HUES48 (cell line): ENCODE results near the gene AURKA.
A peak's percentile ranks its signal among the peaks of the same experiment; 100 is the strongest.

Experiments
- H3K27ac ChIP-seq: one replicate; pipeline ENCODE4 v1.7.0; 2013; ENCODE audit warnings: low read depth, low read length, inconsistent platforms
- H3K27me3 ChIP-seq: 2 replicates; pipeline ENCODE4 v1.6.1; 2013; ENCODE audit warnings: mild to moderate bottlenecking, low read length; ENCODE audit not compliant: control insufficient read depth, insufficient read depth
- H3K36me3 ChIP-seq: 2 replicates; pipeline ENCODE4 v1.6.1; 2013; ENCODE audit warnings: low read length; ENCODE audit not compliant: control insufficient read depth, insufficient read depth
- H3K4me1 ChIP-seq: 2 replicates; pipeline ENCODE4 v1.6.1; 2013; ENCODE audit warnings: mild to moderate bottlenecking, low read length; ENCODE audit not compliant: control insufficient read depth, insufficient read depth
- H3K4me3 ChIP-seq: 2 replicates; pipeline ENCODE4 v1.5.1; 2013; ENCODE audit warnings: mild to moderate bottlenecking, low read depth, low read length
- H3K9ac ChIP-seq: 2 replicates; pipeline ENCODE4 v1.6.1; 2013; ENCODE audit warnings: mild to moderate bottlenecking, low read depth, low read length, moderate library complexity
- H3K9me3 ChIP-seq: 2 replicates; pipeline ENCODE4 v1.6.1; 2013; ENCODE audit warnings: low read length; ENCODE audit not compliant: control insufficient read depth, insufficient read depth

The AURKA gene

GRCh38 chr20:56373942-56374341 lies 18.1 kb downstream of the AURKA start:
- H3K27ac ChIP-seq, result no peak overlapping the region
- H3K4me3 ChIP-seq, result no peak overlapping the region
- no peak overlapping the region for H3K9ac ChIP-seq
- no peaks in the 10 kb centered on the region for H3K27me3 ChIP-seq
- H3K9me3 ChIP-seq, result no peaks in the 10 kb centered on the region
- peaks cover 97% of the 10 kb centered on the region for H3K36me3 ChIP-seq
- H3K4me1 ChIP-seq, result no peaks in the 10 kb centered on the region

DNA sequence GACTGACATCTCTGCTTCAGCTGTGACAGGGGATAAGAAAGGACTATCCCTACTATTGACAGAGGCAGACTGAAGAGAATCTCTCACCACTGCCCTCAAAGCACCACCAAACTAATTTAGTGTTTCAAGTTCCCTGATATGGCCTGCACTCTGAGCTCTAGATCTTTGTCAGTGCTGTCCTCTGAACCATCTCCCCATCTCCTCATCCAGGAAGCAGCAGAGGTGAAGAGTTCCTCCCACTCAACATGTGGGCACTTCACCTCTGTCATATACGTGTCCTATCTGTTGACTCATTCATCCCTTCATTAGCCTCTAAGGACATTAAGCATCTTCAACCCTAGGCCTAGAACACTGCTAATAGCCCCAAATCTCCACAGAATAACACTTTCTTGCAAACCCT lies 19.2 kb downstream of the AURKA start:
- no peaks in the 10 kb centered on the region for H3K4me1 ChIP-seq

DNA sequence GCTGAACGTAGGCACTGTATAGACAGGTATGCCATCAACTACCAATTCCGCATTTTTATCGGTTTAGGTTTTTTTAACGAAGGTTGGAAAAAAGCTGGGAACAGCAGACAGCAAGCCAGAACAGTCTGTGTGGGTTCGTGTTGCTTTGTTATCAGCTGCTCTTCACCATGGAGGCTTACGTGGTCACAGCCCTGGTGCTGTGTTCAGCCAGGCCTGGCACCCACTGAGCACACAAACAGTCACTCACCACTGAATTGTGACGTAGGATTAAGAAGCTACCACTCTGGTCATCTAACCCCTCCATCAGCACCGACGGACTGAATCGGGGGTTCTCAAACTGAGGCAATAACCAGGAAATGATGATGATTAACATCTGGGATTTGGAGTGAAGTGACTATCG lies 20.0 kb downstream of the AURKA start:
- Histone ChIP-seq H3K9ac (no peak overlapping the region), H3K4me1 (no peaks in the 10 kb centered on the region), H3K36me3 (peaks cover 83% of the 10 kb centered on the region), H3K27me3 (no peaks in the 10 kb centered on the region), H3K4me3 (no peak overlapping the region), H3K27ac (no peak overlapping the region), H3K9me3 (no peaks in the 10 kb centered on the region)

More for the DNA sequence above, 19.2 kb downstream of the AURKA start:
- Histone ChIP-seq H3K27ac (no peak overlapping the region), H3K4me3 (no peak overlapping the region), H3K9ac (no peak overlapping the region), H3K36me3 (peaks cover 89% of the 10 kb centered on the region), H3K9me3 (no peaks in the 10 kb centered on the region), H3K27me3 (no peaks in the 10 kb centered on the region)

DNA sequence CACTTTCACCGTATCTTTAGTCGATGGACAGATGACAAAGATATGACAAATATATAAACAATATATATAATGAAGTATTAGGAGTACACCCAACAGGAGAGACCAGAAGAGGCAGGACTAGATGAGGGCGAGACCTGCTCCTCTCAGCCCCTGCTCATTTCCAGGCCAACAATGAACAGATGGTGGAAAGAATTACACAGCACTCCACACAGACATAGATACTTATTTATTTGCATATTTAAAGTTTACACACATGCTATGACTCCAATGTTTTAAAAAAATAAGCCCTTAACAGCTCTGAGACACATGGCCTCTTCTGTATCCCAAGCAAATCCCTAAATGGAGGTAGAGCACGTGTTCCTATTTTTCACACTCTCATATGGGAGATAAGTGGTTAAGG lies 22.8 kb downstream of the AURKA start:
- H3K36me3 ChIP-seq, result peaks cover 60% of the 10 kb centered on the region
- no peak overlapping the region for H3K27ac ChIP-seq
- H3K4me3 ChIP-seq, result no peak overlapping the region
- no peak overlapping the region for H3K9ac ChIP-seq
- no peaks in the 10 kb centered on the region for H3K4me1 ChIP-seq
- H3K27me3 ChIP-seq, result no peaks in the 10 kb centered on the region
- H3K9me3 ChIP-seq, result no peaks in the 10 kb centered on the region

- no peaks in the 10 kb centered on the region for H3K4me1 ChIP-seq
- H3K27ac ChIP-seq, result no peak overlapping the region
- no peaks in the 10 kb centered on the region for H3K27me3 ChIP-seq
- no peaks in the 10 kb centered on the region for H3K9me3 ChIP-seq
- peaks cover 54% of the 10 kb centered on the region for H3K36me3 ChIP-seq
- H3K4me3 ChIP-seq, result no peak overlapping the region
- H3K9ac ChIP-seq, result no peak overlapping the region
These were observed 23.5 kb downstream of the AURKA start for GRCh38 chr20:56368351-56369134.

DNA sequence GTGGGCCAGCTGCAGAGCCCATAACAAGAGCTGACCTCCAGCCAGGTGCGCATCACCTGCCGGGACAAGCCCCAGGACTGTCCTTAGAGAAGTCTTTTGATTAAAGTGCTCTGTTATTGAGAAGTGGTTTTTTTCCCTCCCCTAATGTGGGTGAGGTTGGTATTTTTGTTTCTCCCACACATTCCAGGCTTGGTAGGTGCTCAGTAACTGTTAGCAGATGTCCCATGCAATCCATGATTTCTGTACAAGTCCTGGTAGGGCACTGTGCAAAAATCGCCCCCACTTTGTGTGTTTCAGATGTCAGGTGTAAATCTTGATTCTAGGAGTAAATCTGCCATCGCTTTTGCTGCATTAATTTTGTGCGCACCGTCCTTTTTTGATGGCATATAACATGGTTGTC lies 28.5 kb downstream of the AURKA start:
- Histone ChIP-seq H3K9me3 (no peaks in the 10 kb centered on the region), H3K27ac (no peak overlapping the region), H3K27me3 (peaks cover 5% of the 10 kb centered on the region; the same call in 1 of the 2 replicates), H3K36me3 (peaks cover 6% of the 10 kb centered on the region; the same call in 1 of the 2 replicates), H3K9ac (no peak overlapping the region), H3K4me1 (peaks cover 11% of the 10 kb centered on the region; the same call in 1 of the 2 replicates), H3K4me3 (no peak overlapping the region)

- Histone ChIP-seq H3K9ac (no peak overlapping the region), H3K27me3 (peaks cover 5% of the 10 kb centered on the region; the same call in 1 of the 2 replicates), H3K4me1 (peaks cover 14% of the 10 kb centered on the region; the same call in 1 of the 2 replicates), H3K36me3 (peaks cover 6% of the 10 kb centered on the region; the same call in 1 of the 2 replicates), H3K4me3 (no peak overlapping the region), H3K27ac (no peak overlapping the region), H3K9me3 (no peaks in the 10 kb centered on the region)
These were observed 29.1 kb downstream of the AURKA start for GRCh38 chr20:56362833-56363413.

- H3K9me3 ChIP-seq, result no peaks in the 10 kb centered on the region
- no peak overlapping the region for H3K4me3 ChIP-seq
- H3K4me1 ChIP-seq, result peaks cover 14% of the 10 kb centered on the region; the same call in 1 of the 2 replicates
- no peak overlapping the region for H3K9ac ChIP-seq
- peaks cover 5% of the 10 kb centered on the region; the same call in 1 of the 2 replicates for H3K27me3 ChIP-seq
- peaks cover 4% of the 10 kb centered on the region; the same call in 1 of the 2 replicates for H3K36me3 ChIP-seq
- no peak overlapping the region for H3K27ac ChIP-seq
These were observed 30.1 kb downstream of the AURKA start for GRCh38 chr20:56361900-56362299.

GRCh38 chr20:56360908-56361205 lies 31.2 kb downstream of the AURKA start:
- Histone ChIP-seq H3K9me3 (no peaks in the 10 kb centered on the region), H3K9ac (no peak overlapping the region), H3K4me3 (no peak overlapping the region), H3K4me1 (peaks cover 14% of the 10 kb centered on the region; the same call in 1 of the 2 replicates), H3K27me3 (peaks cover 5% of the 10 kb centered on the region; the same call in 1 of the 2 replicates), H3K36me3 (no peaks in the 10 kb centered on the region; the same call in 1 of the 2 replicates), H3K27ac (no peak overlapping the region)

- peaks cover 14% of the 10 kb centered on the region; the same call in 1 of the 2 replicates for H3K4me1 ChIP-seq
- peak overlapping the region; percentile 72; the same call in 1 of the 2 replicates for H3K4me3 ChIP-seq
- H3K27me3 ChIP-seq, result peaks cover 5% of the 10 kb centered on the region; the same call in 1 of the 2 replicates
- no peaks in the 10 kb centered on the region for H3K9me3 ChIP-seq
- no peaks in the 10 kb centered on the region for H3K36me3 ChIP-seq
- H3K27ac ChIP-seq, result no peak overlapping the region
- no peak overlapping the region for H3K9ac ChIP-seq
These were observed 31.7 kb downstream of the AURKA start for GRCh38 chr20:56360133-56360907.
